ENCODE results near the gene FGFR2. TPM values are rescaled to one million over a fixed set of nuclear protein-coding genes. Genes with fewer than 3 reads are reported as not detected.

FGFR2 gene
- total RNA-seq: 100 to 1,000 TPM in 3 of 4 donors, 10 to 100 TPM in 1; 65.6 to 149 (median 122) TPM

DNA sequence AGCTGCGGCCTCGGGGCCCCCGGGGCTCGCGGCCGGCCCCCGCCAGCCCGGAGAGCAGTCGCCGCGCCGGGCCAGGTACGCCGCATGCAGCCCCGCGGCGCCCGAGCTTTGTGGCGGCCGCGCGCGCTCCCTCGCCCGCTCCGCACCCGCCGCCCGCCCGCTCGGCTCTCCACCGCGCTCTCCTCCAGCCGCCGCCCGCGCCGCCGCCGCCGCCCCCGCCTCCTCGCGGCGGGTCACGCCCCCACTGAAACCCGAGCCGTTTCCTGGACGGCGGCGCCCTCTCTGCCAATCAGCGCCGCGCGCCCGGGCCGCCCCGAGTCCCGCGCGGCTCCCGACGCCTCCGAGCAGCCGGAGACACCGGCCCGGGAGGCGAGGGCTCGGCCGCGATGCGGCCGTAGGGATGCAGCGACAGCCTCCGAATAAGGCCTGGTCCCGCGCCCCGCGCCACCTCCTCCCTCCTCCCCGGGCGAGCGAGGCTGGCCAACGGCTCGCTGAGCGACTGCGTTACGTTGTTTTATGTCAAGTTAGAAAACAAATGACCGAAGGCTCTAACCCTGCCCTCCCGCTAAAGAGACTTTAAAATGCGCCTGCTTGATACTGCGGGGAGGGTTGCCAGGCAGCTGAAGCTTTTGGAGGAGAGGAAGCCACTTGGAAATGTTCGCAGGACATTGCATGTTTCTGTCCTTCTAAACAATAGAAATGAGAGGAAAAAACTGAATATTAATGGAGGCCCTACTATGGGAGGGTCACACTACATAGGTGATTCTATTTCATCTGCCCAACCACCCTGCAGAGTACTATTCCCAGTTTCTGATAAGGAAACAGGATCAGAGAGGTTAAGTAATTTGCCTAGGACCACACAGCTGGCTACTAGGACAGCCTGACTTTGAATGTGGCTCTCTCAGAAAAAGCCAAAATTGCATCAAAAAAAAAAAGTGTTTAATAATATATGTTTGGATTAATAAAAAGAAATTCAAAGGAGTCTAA is at the start of gene FGFR2:
Gene FGFR2 (minus strand): TSS at position 182 of the 987 bp plus-strand sequence. CDS start 4,627 bp downstream, outside the sequence.
- Histone ChIP-seq H3K4me3 (replicated peaks in 1 of 3) (peak within 1 kb of the TSS; percentile 9 to 67 (median 52)), H3K27me3 (no peaks in the 10 kb centered on the region), H3K9me3 (no peaks in the 10 kb centered on the region), H3K36me3 (no peaks in the 10 kb centered on the region), H3K4me1 (peaks cover 11 to 16% of the 10 kb centered on the region in 2 donors), H3K27ac (peak within 1 kb of the TSS; percentile 58 to 81 (median 70))
- 2 to 3% methylated on average over 5 to 14 of the region's 92 CpGs for WGBS, 2 donors
- intact Hi-C loops (cut with DNase I): loop anchor here (10.0 kb wide), 1 partner anchor 184 kb away; no protein-coding TSS in a partner anchor
- peak; percentile 88 to 91 for DNase-seq
- TF ChIP-seq, protein P1, sequence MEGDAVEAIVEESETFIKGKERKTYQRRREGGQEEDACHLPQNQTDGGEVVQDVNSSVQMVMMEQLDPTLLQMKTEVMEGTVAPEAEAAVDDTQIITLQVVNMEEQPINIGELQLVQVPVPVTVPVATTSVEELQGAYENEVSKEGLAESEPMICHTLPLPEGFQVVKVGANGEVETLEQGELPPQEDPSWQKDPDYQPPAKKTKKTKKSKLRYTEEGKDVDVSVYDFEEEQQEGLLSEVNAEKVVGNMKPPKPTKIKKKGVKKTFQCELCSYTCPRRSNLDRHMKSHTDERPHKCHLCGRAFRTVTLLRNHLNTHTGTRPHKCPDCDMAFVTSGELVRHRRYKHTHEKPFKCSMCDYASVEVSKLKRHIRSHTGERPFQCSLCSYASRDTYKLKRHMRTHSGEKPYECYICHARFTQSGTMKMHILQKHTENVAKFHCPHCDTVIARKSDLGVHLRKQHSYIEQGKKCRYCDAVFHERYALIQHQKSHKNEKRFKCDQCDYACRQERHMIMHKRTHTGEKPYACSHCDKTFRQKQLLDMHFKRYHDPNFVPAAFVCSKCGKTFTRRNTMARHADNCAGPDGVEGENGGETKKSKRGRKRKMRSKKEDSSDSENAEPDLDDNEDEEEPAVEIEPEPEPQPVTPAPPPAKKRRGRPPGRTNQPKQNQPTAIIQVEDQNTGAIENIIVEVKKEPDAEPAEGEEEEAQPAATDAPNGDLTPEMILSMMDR (IDR thresholded peaks at IDR 0.05): peak in 1 of 6 experiments; percentile 7
- peak; percentile 91 to 97 for TF ChIP-seq POLR2A (IDR thresholded peaks at IDR 0.05)

DNA sequence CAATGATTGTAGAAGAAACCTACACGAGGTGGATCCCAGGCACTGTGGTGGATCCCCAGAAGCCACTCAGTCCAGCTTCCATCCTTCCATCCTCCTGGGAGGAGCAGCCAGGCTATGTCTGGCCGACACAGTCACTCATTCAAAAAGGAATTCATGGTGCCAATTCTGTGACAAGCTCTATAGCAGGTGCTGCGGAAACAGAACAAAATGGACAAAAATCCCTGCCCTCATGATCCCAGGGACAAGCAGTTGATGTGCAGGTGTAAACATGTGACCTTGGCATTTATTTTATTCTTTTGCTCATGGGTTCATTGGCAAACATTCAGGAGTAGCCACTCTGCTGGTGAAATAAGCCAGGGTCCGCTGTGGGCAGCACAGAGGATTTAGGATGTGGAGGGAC is 49.2 kb upstream of the FGFR2 start:
- intact Hi-C loops (cut with DNase I): no loop called here
- no peak overlapping the region for H3K4me3 ChIP-seq (replicated peaks in 1 of 3)
- H3K27me3 ChIP-seq: no peaks in the 10 kb centered on the region
- H3K9me3 ChIP-seq: no peaks in the 10 kb centered on the region
- no peak overlapping the region for H3K27ac ChIP-seq
- no peaks in the 10 kb centered on the region for H3K36me3 ChIP-seq
- WGBS, 2 donors: 86 to 92% methylated on average over 4 of the region's 4 CpGs
- TF ChIP-seq, protein P1 (IDR thresholded peaks at IDR 0.05): no peak
- TF ChIP-seq POLR2A (IDR thresholded peaks at IDR 0.05): no peak
- no peaks in the 10 kb centered on the region for H3K4me1 ChIP-seq
- no peak for DNase-seq

DNA sequence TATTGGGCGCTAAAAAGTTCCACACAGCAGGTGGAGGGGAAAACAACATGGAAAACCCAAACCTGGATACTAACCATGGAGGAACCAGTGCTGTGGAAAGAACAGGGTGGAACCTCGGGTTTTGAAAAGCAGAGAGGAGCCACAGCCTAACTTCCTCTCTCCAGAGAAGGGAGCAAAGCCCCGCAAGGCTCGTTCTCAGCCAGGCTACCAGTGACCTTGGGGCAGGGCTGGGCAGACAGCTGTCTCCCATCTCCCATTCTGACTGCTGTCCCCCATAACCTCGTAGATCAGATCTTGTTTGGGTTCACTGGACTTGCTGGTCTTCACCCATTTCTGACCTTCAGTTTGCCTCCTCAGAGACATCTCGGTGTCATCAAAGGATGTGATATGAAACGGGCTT is 47.5 kb upstream of the FGFR2 start:
- Histone ChIP-seq H3K36me3 (no peaks in the 10 kb centered on the region), H3K9me3 (no peaks in the 10 kb centered on the region), H3K27me3 (no peaks in the 10 kb centered on the region), H3K27ac (no peak overlapping the region), H3K4me1 (no peaks in the 10 kb centered on the region), H3K4me3 (replicated peaks in 1 of 3) (no peak overlapping the region)
- intact Hi-C loops (cut with DNase I): no loop called here
- TF ChIP-seq POLR2A (IDR thresholded peaks at IDR 0.05): no peak
- WGBS, 2 donors: 86 to 90% methylated on average over 7 of the region's 7 CpGs
- no peak for DNase-seq

DNA sequence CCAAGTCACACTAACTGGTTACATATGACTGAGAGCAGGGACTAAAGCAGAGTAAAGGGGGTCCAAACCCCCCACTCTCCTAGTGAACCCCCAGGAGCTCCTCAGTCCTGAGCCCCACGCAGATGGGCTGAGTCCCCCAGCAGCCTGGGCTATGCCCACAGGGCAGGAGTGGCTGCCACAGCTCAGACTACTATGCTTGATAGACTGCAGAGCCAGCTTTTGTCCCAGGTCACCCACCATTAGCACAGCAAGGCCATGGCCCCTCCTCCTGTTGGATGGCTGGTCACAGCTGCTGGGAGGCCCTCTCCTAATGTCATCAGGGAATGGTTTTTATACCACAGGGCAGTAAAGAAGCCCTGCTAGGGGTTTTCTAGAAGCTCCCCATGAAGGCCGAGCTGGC is 46.3 kb upstream of the FGFR2 start:
- no peak for TF ChIP-seq POLR2A (IDR thresholded peaks at IDR 0.05)
- TF ChIP-seq, protein P1 (IDR thresholded peaks at IDR 0.05): no peak
- Histone ChIP-seq H3K27ac (no peak overlapping the region), H3K27me3 (no peaks in the 10 kb centered on the region), H3K36me3 (no peaks in the 10 kb centered on the region), H3K9me3 (no peaks in the 10 kb centered on the region), H3K4me1 (no peaks in the 10 kb centered on the region), H3K4me3 (replicated peaks in 1 of 3) (no peak overlapping the region)
- WGBS, 2 donors: 84 to 88% methylated on average over 2 of the region's 2 CpGs
- intact Hi-C loops (cut with DNase I): no loop called here
- no peak for DNase-seq

DNA sequence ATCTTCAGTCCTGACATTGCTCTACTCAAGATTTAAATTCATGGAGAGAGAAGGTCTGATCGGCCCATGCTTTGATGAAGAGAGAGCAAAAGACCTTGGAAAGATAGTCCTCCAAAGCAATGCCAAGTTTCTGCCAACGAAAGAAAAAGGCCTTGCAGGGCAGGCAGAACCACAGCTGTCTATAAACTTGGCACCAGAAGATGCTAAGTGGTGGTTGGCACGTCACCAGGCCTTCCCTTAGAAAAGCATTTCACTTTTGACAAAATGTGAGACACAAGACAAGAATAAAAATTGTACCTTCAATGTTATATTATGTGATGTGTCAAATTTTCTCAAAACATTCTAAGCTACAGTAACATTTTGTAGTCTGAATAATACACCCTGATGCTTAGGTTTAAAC is 42.0 kb upstream of the FGFR2 start:
- no peak for DNase-seq
- TF ChIP-seq, protein P1 (IDR thresholded peaks at IDR 0.05): no peak
- TF ChIP-seq POLR2A (IDR thresholded peaks at IDR 0.05): no peak
- Histone ChIP-seq H3K4me1 (no peaks in the 10 kb centered on the region), H3K36me3 (no peaks in the 10 kb centered on the region), H3K9me3 (no peaks in the 10 kb centered on the region), H3K4me3 (replicated peaks in 1 of 3) (no peak overlapping the region), H3K27me3 (no peaks in the 10 kb centered on the region), H3K27ac (no peak overlapping the region)
- intact Hi-C loops (cut with DNase I): no loop called here
- WGBS, 2 donors: 55 to 71% methylated on average over 3 of the region's 3 CpGs

Measured in thyroid gland (tissue), 4 donors.